ENCODE data around the gene PDCD11. TPM values are rescaled to one million over a fixed set of nuclear protein-coding genes. Genes with fewer than 3 reads are reported as not detected.

The PDCD11 gene
- total RNA-seq, 2 experiments from 2014 or later: 43.4 to 51.8 TPM

DNA sequence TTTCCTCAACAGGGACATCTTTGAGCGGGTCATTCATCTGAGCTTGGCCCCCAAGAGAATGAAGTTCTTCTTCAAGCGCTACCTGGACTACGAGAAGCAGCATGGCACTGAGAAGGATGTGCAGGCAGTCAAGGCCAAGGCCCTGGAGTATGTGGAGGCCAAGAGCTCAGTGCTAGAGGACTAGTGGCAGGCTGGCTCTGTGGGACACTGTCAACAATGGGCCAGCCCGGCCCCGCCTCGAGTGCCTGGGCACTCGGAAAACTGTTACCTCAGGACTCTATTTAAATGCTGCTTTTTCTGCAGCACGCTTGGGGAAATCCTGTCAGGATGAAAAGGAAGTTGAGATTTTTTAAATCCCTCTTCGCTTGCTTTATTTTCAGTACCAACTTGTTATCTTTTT lies 48.9 kb downstream of the PDCD11 start:
- POLR2A ChIA-PET: no interaction called here
- H3K27ac Mint-ChIP-seq: no peak overlapping the region
- CTCF ChIA-PET: interaction anchor here (0.9 to 1.4 kb wide), 2 partner anchors 11 to 35 kb away, joined by 3 to 4 read pairs; no protein-coding TSS in a partner anchor

DNA sequence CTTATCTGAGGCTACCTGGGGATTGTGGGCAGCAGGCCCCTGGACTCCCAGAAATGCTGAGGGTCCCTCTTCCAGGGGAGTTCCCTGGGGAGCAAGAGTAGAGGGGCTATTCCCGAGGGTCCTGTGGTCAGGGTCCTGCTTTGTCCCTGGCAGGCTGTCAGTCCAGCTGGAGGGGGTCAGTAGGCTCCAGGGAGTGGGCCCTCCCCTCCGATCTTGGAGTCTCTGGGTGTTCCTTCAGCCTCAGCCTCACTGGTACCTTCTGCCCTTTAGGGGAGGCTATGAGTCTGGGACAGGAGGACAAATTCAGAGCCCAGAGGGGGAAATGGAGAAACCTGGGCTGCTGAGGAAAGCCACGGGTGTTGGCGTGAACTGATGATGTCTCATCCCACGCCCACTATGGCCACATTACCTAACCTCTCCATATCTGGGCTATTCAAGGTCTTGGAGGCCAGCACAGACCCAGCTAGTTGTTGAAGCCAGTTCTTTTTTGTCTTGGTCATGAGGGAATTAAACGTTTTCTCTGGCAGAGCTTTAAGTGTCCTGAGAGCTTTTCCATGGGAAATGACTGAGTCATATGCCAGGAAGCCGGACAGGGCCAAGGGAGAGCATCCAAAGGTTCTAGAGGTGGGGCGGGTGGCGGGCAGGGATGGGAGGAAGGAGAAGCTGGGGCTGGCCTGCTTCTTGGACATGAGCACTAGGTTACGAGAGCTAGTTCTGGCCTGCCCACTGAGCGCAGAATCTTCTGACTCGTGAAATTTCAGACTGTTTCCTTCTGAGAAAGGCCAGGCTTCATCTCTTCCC lies 49.5 kb downstream of the PDCD11 start:
- CTCF ChIA-PET: interaction anchor here (0.9 to 1.4 kb wide), 2 partner anchors 11 to 34 kb away, joined by 3 to 4 read pairs; no protein-coding TSS in a partner anchor

More for the DNA sequence above, 48.9 kb downstream of the PDCD11 start:
- H3K4me3 Mint-ChIP-seq: no peak overlapping the region
- no peaks in the 10 kb centered on the region for H3K27me3 Mint-ChIP-seq
- peaks cover 42% of the 10 kb centered on the region for H3K4me1 Mint-ChIP-seq
- no peaks in the 10 kb centered on the region for H3K9me3 Mint-ChIP-seq
- H3K36me3 Mint-ChIP-seq (ENCODE audit: low read depth): peaks cover 79% of the 10 kb centered on the region
- no peak for DNase-seq

DNA sequence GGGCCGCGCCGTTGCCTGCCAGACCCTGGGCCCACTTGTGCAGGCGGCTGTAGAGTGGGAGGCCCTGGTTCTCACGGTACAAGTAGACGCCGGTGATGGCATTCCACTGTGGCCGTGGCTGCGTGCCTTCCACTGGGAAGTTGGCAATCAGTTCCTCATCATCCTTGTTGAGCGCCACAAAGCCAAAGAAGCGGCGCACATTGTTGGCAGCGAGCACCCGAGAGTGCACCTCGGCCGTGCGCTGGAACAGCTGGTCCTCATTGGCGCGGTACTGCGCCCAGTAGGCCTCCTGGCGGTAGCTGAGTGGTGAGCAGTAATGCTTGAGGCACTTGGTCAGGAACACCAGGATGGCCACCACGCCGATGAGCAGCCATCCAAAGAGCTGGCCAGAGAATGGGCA lies 50.8 kb downstream of the PDCD11 start:
- Mint-ChIP-seq H3K4me1 (peaks cover 54% of the 10 kb centered on the region), H3K27ac (no peak overlapping the region), H3K4me3 (no peak overlapping the region), H3K36me3 (ENCODE audit: low read depth) (peaks cover 76% of the 10 kb centered on the region), H3K9me3 (no peaks in the 10 kb centered on the region), H3K27me3 (no peaks in the 10 kb centered on the region)
- no peak for DNase-seq
- ChIA-PET CTCF (no interaction called here), POLR2A (no interaction called here)

More for the DNA sequence above, 49.5 kb downstream of the PDCD11 start:
- Mint-ChIP-seq H3K27ac (no peak overlapping the region), H3K4me3 (no peak overlapping the region), H3K27me3 (no peaks in the 10 kb centered on the region), H3K36me3 (ENCODE audit: low read depth) (peaks cover 79% of the 10 kb centered on the region), H3K4me1 (peaks cover 48% of the 10 kb centered on the region), H3K9me3 (no peaks in the 10 kb centered on the region)
- no peak for DNase-seq
- POLR2A ChIA-PET: no interaction called here

DNA sequence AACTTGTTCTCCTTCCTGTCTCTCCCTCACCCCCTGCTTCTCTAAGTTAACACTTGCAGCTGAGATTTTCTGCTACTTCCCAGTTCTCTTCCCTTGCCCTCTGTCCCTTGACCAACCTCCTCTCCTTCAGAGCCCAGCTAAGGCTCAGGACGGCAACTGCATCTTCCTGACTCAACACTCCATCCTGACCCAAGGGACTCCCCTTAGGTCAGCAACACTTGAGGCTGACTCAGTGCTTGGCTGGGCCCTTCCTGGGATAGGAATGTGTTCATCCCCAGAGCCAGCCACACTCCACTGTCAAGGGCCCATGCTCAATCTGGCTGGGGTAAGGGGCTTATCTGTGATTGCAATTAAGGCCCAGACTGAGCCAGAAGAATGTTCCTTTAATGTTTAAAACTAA lies 52.3 kb downstream of the PDCD11 start:
- DNase-seq: no peak
- Mint-ChIP-seq H3K4me1 (peaks cover 66% of the 10 kb centered on the region), H3K27ac (peak overlapping the region; percentile 70), H3K27me3 (no peaks in the 10 kb centered on the region), H3K36me3 (ENCODE audit: low read depth) (peaks cover 65% of the 10 kb centered on the region), H3K4me3 (peak overlapping the region; percentile 83), H3K9me3 (no peaks in the 10 kb centered on the region)
- POLR2A ChIA-PET: no interaction called here
- CTCF ChIA-PET: interaction anchor here (1.2 to 1.6 kb wide), 2 partner anchors 28 to 30 kb away, joined by 3 to 6 read pairs; no protein-coding TSS in a partner anchor

DNA sequence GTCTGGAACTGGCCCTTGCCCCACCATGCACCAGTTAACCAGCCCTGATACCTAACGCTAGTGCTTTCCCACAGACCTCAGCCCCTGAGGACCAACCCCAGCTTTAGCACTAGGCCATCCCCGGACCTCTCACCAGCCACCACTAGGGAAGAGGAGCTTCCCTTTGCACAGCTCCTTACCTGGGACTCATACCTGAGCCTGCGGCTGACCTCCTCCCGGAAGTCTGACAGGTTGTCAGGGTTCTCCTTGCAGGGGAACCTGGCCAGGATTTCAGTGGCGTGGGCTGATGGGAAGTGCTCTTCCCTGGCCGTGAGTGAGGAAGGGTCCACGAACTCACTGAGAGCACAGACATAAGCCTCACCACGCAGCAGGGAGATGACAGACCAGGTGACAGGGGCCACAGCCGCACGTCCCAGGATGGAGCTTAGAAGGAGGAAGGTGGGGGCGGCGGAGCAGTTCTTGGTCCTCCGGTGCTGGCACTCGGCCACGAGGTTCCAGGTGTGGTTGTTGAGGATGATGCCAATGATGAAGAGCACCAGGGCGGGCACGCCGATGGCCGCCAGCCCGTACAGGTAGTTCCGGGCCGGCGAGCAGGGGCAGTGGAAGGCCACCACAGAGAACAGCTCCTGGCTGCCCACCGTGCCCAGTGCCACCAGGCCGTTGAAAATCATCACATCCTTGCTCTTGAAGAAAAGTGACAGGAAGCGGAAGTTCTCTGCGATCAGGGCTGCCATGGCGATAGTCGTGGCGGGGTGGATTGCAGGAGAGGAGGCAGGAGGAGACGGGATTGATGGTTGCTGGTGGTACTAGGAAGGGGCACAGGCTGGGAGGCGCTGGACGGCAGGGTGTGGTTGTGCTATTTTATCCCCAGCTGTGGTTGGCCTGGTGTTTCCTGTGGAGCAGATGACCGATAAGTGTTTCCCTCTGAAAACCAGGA lies 53.0 kb downstream of the PDCD11 start:
- ChIA-PET POLR2A (no interaction called here), CTCF (interaction anchor here (0.9 to 4.6 kb wide), 8 partner anchors 9 to 44 kb away, joined by 3 to 13 read pairs (median 4); no protein-coding TSS in a partner anchor)
- H3K4me1 Mint-ChIP-seq: peaks cover 69% of the 10 kb centered on the region
- H3K27me3 Mint-ChIP-seq: no peaks in the 10 kb centered on the region
- H3K4me3 Mint-ChIP-seq: peak overlapping the region; percentile 83
- peaks cover 58% of the 10 kb centered on the region for H3K36me3 Mint-ChIP-seq (ENCODE audit: low read depth)
- H3K9me3 Mint-ChIP-seq: no peaks in the 10 kb centered on the region
- peak overlapping the region; percentile 37 for H3K27ac Mint-ChIP-seq
- no peak for DNase-seq

DNA sequence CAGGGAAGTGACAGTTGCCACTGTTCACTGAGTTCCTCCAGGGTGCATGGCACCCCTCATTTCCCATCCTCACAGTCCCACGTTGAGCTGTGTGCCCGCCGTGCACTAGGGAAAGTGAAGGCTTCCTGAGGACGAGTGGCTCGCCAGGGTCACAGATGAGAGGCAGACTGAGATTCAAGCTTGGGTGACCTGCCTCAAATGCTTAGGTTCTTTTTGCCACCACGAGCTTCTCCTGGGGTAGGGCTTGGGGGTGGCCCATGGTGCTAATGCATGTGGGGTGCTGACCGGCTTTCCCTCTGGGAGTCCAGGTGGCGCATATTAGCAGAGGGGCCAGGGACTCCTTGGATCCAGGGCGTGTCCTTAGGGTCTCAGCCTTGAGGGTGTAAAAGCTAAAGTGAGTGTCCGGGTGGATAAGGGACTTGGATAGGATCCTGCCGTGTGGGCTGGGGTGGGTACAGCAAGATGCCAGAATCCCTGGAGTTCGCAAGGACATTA lies 53.8 kb downstream of the PDCD11 start:
- no peaks in the 10 kb centered on the region for H3K9me3 Mint-ChIP-seq
- no peaks in the 10 kb centered on the region for H3K27me3 Mint-ChIP-seq
- DNase-seq: no peak
- peaks cover 51% of the 10 kb centered on the region for H3K36me3 Mint-ChIP-seq (ENCODE audit: low read depth)
- peaks cover 69% of the 10 kb centered on the region for H3K4me1 Mint-ChIP-seq
- CTCF ChIA-PET: interaction anchor here (0.9 to 4.6 kb wide), 7 partner anchors 10 to 45 kb away, joined by 3 to 13 read pairs (median 4); no protein-coding TSS in a partner anchor
- peak overlapping the region; percentile 92 for H3K27ac Mint-ChIP-seq
- POLR2A ChIA-PET: no interaction called here
- H3K4me3 Mint-ChIP-seq: peak overlapping the region; percentile 83

DNA sequence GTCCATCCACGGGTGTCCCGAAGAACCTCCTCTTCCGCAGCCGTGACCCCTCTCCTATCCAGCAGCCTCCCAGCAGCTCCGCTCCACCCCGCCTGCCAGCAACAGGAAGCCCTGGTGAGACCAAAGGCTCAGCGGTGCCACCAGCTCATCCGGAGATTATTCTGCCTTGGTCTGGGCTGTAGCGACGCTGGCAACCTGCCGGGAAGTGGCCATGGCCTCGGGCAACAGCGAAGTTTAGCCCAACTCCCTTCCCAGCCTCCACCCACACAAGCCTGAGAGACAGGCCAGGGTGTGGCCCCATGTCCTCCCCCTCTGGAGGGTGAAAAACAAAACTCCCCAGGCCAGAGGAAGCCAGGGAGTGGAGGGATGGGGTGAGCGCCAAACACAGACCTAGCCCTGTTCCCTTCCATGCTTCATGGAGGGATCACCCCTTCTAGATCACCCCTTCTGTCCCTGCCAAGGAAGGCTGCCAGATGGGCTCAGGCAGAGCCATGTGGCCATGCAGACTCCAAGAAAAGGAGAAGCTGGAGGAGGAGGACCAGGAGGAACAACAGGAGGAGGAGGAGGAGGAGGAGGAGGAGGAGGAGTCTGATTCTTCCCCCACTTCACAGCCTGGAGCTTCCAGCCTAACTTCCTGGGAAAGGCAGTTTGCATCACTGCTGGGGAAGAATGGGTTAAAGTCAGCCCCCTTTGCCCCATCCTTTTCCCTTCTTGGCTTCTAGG lies 54.8 kb downstream of the PDCD11 start:
- Mint-ChIP-seq H3K9me3 (no peaks in the 10 kb centered on the region), H3K36me3 (ENCODE audit: low read depth) (peaks cover 46% of the 10 kb centered on the region), H3K27me3 (no peaks in the 10 kb centered on the region), H3K27ac (peak overlapping the region; percentile 92), H3K4me3 (peak overlapping the region; percentile 83), H3K4me1 (peaks cover 65% of the 10 kb centered on the region)
- POLR2A ChIA-PET: interaction anchor here (0.5 kb wide), 1 partner anchor 21 kb away, joined by 3 read pairs; no protein-coding TSS in a partner anchor
- CTCF ChIA-PET: interaction anchor here (0.5 to 4.6 kb wide), 10 partner anchors 11 to 533 kb away, joined by 3 to 16 read pairs (median 4); partner anchors contain the start of gene CNNM2
- DNase-seq: peak; percentile 65

DNA sequence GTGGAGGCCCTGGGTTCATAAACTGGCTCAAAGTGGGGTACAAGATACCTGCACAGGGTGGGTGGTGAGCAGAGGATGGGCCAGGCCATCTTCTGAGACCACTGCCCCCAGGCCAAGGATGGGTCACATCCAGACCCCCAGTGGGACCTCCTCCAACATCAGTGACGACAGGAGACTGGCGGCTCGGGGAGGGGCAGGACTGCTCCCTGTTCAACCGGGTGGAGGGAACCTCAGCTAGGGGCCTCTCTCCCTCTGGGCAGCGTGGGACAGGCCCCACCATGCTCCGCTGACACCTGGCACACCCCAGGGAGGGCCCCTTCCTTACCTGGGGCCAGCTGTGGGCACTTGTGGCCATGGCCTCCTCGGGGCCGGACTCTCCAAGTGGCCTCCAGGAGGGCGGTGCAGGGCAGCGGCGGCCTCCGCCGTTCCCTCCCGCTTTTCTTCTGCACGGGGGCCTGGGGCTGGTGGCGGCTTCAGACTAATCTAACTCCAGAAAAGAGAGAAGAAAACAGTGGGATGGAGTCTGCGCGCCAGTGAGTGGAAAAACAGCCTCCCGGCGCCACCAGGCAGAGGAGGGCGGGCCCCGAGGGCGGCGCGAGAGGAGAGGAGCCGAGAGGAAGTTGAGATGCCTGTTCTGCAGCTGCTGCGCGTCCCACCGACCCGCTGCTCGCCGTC lies 55.5 kb downstream of the PDCD11 start, which contains the start of gene CALHM2:
Gene CALHM2 (minus strand): TSS at position 540 of the 675 bp plus-strand sequence. CDS start 2,429 bp downstream, outside the sequence.
- H3K4me1 Mint-ChIP-seq: peaks cover 65% of the 10 kb centered on the region
- ChIA-PET POLR2A (no interaction called here), CTCF (interaction anchor here (0.5 to 4.6 kb wide), 9 partner anchors 11 to 534 kb away, joined by 3 to 16 read pairs (median 4); partner anchors contain the start of gene CNNM2)
- H3K4me3 Mint-ChIP-seq: peak within 1 kb of the TSS; percentile 83
- peaks cover 41% of the 10 kb centered on the region for H3K36me3 Mint-ChIP-seq (ENCODE audit: low read depth)
- no peaks in the 10 kb centered on the region for H3K9me3 Mint-ChIP-seq
- H3K27me3 Mint-ChIP-seq: no peaks in the 10 kb centered on the region
- peak within 1 kb of the TSS; percentile 92 for H3K27ac Mint-ChIP-seq
- DNase-seq: peak; percentile 65

DNA sequence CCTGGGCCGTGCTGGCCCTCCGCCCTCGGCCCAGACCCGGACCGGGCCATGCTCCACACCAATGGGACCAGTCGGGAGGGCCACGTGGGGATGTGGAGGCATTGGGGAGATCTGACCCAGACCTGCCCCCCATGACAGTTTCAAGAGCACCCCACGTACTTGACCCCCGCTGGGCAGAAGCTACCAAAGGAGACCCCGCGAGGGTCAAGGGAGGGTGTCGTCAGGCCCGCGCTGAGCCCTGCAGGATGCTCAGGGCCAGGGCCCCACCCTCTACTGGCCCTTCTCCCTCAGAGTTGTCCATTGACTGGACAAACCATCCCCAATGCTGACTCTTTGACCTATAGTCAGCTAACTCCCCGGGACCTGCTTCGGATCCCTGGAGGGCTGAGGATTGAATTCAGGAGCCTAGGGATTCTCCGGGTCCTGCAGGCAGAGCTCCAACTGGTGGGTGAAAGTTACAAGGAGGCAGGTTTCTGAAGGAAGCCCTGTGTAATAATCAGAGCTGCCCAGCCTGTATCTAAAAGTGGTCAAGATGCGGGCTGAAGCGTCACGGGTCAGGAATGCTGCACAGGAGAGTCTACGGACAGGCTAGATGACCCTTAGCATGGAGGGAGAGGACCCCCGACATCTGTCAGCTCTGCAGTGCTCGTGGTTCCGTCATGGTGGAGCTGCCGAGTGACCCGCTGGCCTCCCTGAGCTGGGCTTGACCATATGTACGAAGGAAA lies 56.2 kb downstream of the PDCD11 start:
- ChIA-PET POLR2A (no interaction called here), CTCF (interaction anchor here (0.7 to 4.6 kb wide), 6 partner anchors 13 to 84 kb away, joined by 3 to 16 read pairs (median 4); no protein-coding TSS in a partner anchor)
- peaks cover 66% of the 10 kb centered on the region for H3K4me1 Mint-ChIP-seq
- H3K27ac Mint-ChIP-seq: peak overlapping the region; percentile 84
- no peaks in the 10 kb centered on the region for H3K27me3 Mint-ChIP-seq
- H3K36me3 Mint-ChIP-seq (ENCODE audit: low read depth): peaks cover 35% of the 10 kb centered on the region
- DNase-seq: no peak
- H3K9me3 Mint-ChIP-seq: no peaks in the 10 kb centered on the region
- H3K4me3 Mint-ChIP-seq: peak overlapping the region; percentile 83

DNA sequence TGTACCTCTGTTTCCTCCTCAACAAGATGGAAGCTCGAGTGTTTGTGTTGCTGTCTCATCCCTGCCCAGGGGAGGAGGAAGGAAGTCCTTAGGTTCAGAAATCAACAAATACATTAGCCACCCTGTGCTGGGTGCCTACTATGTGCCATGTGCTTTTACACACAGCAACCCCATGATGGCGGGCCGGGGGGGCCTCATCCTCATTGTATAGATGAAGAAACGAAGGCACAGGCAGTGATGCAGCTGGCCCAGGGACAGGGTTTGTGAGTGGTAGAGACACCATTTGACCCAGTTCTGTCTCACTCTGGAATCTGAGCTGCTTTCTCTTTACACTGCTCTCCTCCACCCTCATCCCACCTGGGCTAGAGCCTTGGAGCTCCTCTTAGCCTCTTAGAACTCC lies 57.6 kb downstream of the PDCD11 start:
- ChIA-PET CTCF (interaction anchor here (0.5 to 4.6 kb wide), 5 partner anchors 16 to 161 kb away, joined by 3 to 13 read pairs (median 5); no protein-coding TSS in a partner anchor), POLR2A (no interaction called here)
- Mint-ChIP-seq H3K4me3 (no peak overlapping the region), H3K9me3 (no peaks in the 10 kb centered on the region), H3K27me3 (no peaks in the 10 kb centered on the region), H3K27ac (peak overlapping the region; percentile 78), H3K4me1 (peaks cover 63% of the 10 kb centered on the region), H3K36me3 (ENCODE audit: low read depth) (peaks cover 24% of the 10 kb centered on the region)
- DNase-seq: no peak

DNA sequence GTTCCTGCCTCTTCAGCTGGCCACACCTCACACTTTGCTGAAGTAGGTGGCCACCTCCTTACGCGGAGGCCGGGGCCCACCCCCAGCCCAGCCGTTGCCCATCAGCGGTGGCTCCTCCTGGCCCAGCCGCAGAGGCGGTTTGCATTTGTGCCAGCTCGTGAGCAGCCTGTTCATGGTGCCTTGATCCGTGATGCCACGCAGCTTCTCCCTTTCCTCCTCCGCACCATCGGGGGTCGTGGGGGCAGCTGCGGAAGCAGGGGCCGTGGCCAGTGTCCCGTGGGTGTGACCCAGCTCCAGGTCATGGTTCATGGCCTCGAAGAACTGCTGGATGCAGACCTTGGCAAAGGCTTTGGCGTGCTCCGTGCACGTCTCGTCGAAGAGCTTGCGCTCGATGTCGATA lies 58.8 kb downstream of the PDCD11 start:
- POLR2A ChIA-PET: no interaction called here
- peaks cover 12% of the 10 kb centered on the region for H3K36me3 Mint-ChIP-seq (ENCODE audit: low read depth)
- H3K4me1 Mint-ChIP-seq: peaks cover 63% of the 10 kb centered on the region

More for the DNA sequence above, 58.8 kb downstream of the PDCD11 start:
- DNase-seq: no peak
- Mint-ChIP-seq H3K4me3 (no peak overlapping the region), H3K9me3 (no peaks in the 10 kb centered on the region), H3K27ac (no peak overlapping the region), H3K27me3 (no peaks in the 10 kb centered on the region)
- CTCF ChIA-PET: interaction anchor here (0.6 to 3.3 kb wide), 4 partner anchors 15 to 1649 kb away, joined by 3 to 12 read pairs (median 3); no protein-coding TSS in a partner anchor
